ENCODE data around the gene PRSS12. TPM values are rescaled to one million over a fixed set of nuclear protein-coding genes. Genes with fewer than 3 reads are reported as not detected.
"Not testable (repeated sequence)": the region's sequence is repeated elsewhere in the genome, so short reads cannot be mapped to it uniquely, and the experiment has no call there.

PRSS12 gene
- total and polyA plus RNA-seq, 2 experiments from 2014 or later, result 8.2 to 14.4 TPM

DNA sequence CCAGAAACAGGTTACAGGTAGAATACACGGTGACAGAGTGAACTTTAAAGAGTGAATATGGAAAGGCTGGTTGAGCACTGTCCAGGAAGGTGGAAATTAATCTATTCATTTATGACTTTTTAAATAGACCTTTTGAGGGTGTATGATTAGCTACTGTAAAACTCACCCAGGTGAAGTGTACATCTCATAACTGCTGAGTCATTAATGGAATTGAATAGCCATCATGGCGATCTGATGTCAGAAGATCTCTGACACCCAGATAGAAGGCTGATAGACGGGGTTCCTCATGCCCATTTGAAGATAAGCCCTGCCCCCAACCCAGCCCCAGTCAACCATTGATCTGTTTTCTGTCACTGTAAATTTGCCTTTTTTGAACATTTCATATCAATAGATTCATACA, 84.0 kb downstream of the PRSS12 start:
- no peaks in the 10 kb centered on the region for H3K79me2 ChIP-seq
- TF ChIP-seq EZH2phosphoT487 (IDR thresholded peaks at IDR 0.05; ENCODE audit: low read depth, severe bottlenecking, unreplicated experiment), result no peak
- TF ChIP-seq, protein P1, sequence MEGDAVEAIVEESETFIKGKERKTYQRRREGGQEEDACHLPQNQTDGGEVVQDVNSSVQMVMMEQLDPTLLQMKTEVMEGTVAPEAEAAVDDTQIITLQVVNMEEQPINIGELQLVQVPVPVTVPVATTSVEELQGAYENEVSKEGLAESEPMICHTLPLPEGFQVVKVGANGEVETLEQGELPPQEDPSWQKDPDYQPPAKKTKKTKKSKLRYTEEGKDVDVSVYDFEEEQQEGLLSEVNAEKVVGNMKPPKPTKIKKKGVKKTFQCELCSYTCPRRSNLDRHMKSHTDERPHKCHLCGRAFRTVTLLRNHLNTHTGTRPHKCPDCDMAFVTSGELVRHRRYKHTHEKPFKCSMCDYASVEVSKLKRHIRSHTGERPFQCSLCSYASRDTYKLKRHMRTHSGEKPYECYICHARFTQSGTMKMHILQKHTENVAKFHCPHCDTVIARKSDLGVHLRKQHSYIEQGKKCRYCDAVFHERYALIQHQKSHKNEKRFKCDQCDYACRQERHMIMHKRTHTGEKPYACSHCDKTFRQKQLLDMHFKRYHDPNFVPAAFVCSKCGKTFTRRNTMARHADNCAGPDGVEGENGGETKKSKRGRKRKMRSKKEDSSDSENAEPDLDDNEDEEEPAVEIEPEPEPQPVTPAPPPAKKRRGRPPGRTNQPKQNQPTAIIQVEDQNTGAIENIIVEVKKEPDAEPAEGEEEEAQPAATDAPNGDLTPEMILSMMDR (IDR thresholded peaks at IDR 0.05; ENCODE audit: poor library complexity), result no peak
- no peak for TF ChIP-seq EZH2 (IDR thresholded peaks at IDR 0.05; ENCODE audit: borderline replicate concordance)
- no peak overlapping the region for H2AFZ ChIP-seq
- no peak for DNase-seq (ENCODE audit: low spot score)
- no peaks in the 10 kb centered on the region for H3K9me3 ChIP-seq (ENCODE audit: low read depth)
- H3K4me3 ChIP-seq, result no peak overlapping the region
- no peaks in the 10 kb centered on the region for H3K9me2 ChIP-seq (replicated peaks; ENCODE audit: insufficient read depth)
- WGBS (ENCODE audit: low lambda C conversion rate, missing lambda C conversion rate), result 86% methylated on average over 3 of the region's 3 CpGs
- H3K27ac ChIP-seq, result no peak overlapping the region
- H3K36me3 ChIP-seq (replicated peaks; ENCODE audit: insufficient read depth, low read depth), result no peaks in the 10 kb centered on the region
- no peaks in the 10 kb centered on the region for H3K4me1 ChIP-seq (ENCODE audit: insufficient read depth)
- no peaks in the 10 kb centered on the region for H4K20me1 ChIP-seq (ENCODE audit: insufficient read depth, poor library complexity, severe bottlenecking)
- no peak overlapping the region for H3K4me2 ChIP-seq
- no peaks in the 10 kb centered on the region for H3K27me3 ChIP-seq

DNA sequence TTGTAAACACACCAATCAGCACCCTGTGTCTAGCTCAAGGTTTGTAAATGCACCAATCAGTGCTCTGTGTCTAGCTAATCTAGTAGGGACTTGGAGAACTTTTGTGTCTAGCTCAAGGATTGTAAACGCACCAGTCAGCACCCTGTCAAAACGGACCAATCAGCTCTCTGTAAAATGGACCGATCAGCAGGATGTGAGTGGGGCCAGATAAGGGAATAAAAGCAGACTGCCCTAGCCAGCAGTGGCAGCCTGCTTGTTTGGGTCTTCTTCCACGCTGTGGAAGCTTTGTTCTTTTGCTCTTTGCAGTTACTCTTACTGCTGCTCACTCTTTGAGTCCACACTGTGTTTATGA, 86.7 kb downstream of the PRSS12 start:
- H3K4me3 ChIP-seq; H3K36me3 ChIP-seq (replicated peaks; ENCODE audit: insufficient read depth, low read depth); H3K4me1 ChIP-seq (ENCODE audit: insufficient read depth); H4K20me1 ChIP-seq (ENCODE audit: insufficient read depth, poor library complexity, severe bottlenecking); H3K79me2 ChIP-seq; DNase-seq (ENCODE audit: low spot score); H3K27ac ChIP-seq; H3K27me3 ChIP-seq; H2AFZ ChIP-seq; H3K9me3 ChIP-seq (ENCODE audit: low read depth); H3K9me2 ChIP-seq (replicated peaks; ENCODE audit: insufficient read depth); H3K4me2 ChIP-seq: not testable (repeated sequence)
- 93% methylated on average over 4 of the region's 4 CpGs for WGBS (ENCODE audit: low lambda C conversion rate, missing lambda C conversion rate)

DNA sequence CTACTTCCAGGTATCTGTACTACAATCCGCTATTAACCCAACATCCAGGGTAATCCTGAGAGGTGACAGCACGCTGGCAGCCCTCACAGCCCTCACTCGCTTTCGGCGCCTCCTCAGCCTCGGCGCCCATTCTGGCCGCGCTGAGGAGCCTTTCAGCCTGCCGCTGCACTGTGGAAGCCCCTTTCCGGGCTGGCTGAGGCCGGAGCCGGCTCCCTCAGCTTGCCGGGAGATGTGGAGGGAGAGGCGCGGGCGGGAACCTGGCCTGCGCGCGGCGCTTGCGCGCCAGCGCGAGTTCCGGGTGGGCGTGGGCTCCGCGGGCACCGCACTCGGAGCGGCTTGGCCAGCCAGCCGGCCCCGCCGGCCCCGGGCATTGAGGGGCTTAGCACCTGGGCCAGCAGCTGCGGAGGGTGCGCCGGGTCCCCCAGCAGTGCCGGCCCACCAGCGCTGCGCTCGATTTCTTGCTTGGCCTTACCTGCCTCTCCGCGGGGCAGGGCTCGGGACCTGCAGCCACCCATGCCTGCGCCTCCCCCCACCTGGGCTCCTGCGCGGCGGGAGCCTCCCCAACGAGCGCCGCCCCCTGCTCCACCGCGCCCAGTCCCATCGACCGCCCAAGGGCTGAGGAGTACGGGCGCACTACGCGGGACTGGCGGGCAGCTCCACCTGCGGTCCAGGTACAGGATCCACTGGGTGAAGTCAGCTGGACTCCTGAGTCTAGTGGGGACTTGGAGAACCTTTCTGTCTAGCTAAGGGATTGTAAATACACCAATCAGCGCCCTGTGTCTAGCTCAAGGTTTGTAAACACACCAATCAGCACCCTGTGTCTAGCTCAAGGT, 87.3 kb downstream of the PRSS12 start:
- no peak overlapping the region for H2AFZ ChIP-seq
- H3K79me2 ChIP-seq, result no peaks in the 10 kb centered on the region
- no peak overlapping the region for H3K4me3 ChIP-seq
- peak overlapping the region; percentile 62 for H3K4me2 ChIP-seq
- no peaks in the 10 kb centered on the region for H4K20me1 ChIP-seq (ENCODE audit: insufficient read depth, poor library complexity, severe bottlenecking)
- H3K9me2 ChIP-seq (replicated peaks; ENCODE audit: insufficient read depth), result no peaks in the 10 kb centered on the region
- no peaks in the 10 kb centered on the region for H3K4me1 ChIP-seq (ENCODE audit: insufficient read depth)
- 71% methylated on average over 53 of the region's 64 CpGs for WGBS (ENCODE audit: low lambda C conversion rate, missing lambda C conversion rate)
- no peaks in the 10 kb centered on the region for H3K9me3 ChIP-seq (ENCODE audit: low read depth)
- H3K36me3 ChIP-seq (replicated peaks; ENCODE audit: insufficient read depth, low read depth), result no peaks in the 10 kb centered on the region
- TF ChIP-seq EZH2phosphoT487 (IDR thresholded peaks at IDR 0.05; ENCODE audit: low read depth, severe bottlenecking, unreplicated experiment) (no peak), EZH2 (IDR thresholded peaks at IDR 0.05; ENCODE audit: borderline replicate concordance) (no peak)
- TF ChIP-seq, protein P1 (IDR thresholded peaks at IDR 0.05; ENCODE audit: poor library complexity), result no peak
- no peaks in the 10 kb centered on the region for H3K27me3 ChIP-seq
- peak; percentile 31 for DNase-seq (ENCODE audit: low spot score)
- no peak overlapping the region for H3K27ac ChIP-seq

DNA sequence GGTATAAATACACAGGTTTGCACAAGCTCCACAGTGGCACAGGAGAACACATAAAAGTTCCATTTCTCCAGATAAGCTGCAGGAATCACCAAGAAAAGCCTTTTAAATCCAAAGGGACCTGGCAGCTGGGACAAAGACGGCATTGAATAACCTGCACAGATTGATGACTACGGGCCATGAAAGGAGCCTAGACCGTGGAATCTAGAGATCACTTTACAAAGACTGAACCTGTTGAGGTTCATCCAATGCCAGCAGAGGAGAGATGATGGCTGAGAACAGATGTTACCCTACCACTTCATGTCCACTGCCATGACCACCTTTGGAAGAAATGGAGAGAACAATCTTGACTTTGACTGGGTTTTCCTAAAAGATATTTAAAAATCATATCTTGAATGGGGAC, 88.7 kb downstream of the PRSS12 start:
- WGBS (ENCODE audit: low lambda C conversion rate, missing lambda C conversion rate), result 94% methylated on average over 3 of the region's 3 CpGs
- no peak for DNase-seq (ENCODE audit: low spot score)
- Histone ChIP-seq H3K4me1 (ENCODE audit: insufficient read depth) (no peaks in the 10 kb centered on the region), H3K9me3 (ENCODE audit: low read depth) (no peaks in the 10 kb centered on the region), H3K36me3 (replicated peaks; ENCODE audit: insufficient read depth, low read depth) (no peaks in the 10 kb centered on the region), H3K4me2 (no peak overlapping the region), H3K79me2 (no peaks in the 10 kb centered on the region), H3K27ac (no peak overlapping the region), H2AFZ (no peak overlapping the region), H4K20me1 (ENCODE audit: insufficient read depth, poor library complexity, severe bottlenecking) (no peaks in the 10 kb centered on the region), H3K4me3 (no peak overlapping the region), H3K27me3 (no peaks in the 10 kb centered on the region), H3K9me2 (replicated peaks; ENCODE audit: insufficient read depth) (no peaks in the 10 kb centered on the region)
- TF ChIP-seq, protein P1 (IDR thresholded peaks at IDR 0.05; ENCODE audit: poor library complexity), result no peak
- TF ChIP-seq EZH2 (IDR thresholded peaks at IDR 0.05; ENCODE audit: borderline replicate concordance) (no peak), EZH2phosphoT487 (IDR thresholded peaks at IDR 0.05; ENCODE audit: low read depth, severe bottlenecking, unreplicated experiment) (no peak)
